ENCODE measurements around the gene C5orf34.
"Not testable (repeated sequence)": the region's sequence is repeated elsewhere in the genome, so short reads cannot be mapped to it uniquely, and the experiment has no call there.

Gene C5orf34

GRCh38 chr5:43514816-43515677, at the start of gene C5orf34:
Gene C5orf34, minus strand, starts transcription at chr5:43515148. Its CDS starts 5,809 bp downstream, at chr5:43509339.
- peak; percentile 95 for DNase-seq (ENCODE audit: low read depth)

GRCh38 chr5:43564289-43564850, 49.4 kb upstream of the C5orf34 start:
- DNase-seq (ENCODE audit: low read depth) = no peak

GRCh38 chr5:43563321-43563720, 48.4 kb upstream of the C5orf34 start:
- DNase-seq (ENCODE audit: low read depth) = no peak

DNA sequence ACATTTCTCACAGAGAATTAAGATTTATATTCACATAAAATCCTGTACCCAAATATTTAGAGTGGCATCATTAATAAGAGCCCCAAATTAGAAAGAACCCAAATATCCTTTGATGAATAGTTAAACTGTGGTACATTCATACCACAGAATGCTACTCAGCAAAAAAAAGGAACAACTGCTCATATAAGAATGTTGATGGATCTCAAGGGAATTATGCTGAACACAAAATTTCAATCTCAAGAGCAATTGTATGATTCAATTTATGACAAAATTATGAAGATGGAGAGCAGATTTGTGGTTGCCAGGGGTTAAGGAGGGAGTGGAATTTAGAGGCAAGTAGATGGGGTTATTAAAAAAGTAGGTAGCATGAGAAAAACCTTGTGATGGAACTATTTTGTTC, 46.4 kb upstream of the C5orf34 start:
- DNase-seq (ENCODE audit: low read depth) = no peak

DNA sequence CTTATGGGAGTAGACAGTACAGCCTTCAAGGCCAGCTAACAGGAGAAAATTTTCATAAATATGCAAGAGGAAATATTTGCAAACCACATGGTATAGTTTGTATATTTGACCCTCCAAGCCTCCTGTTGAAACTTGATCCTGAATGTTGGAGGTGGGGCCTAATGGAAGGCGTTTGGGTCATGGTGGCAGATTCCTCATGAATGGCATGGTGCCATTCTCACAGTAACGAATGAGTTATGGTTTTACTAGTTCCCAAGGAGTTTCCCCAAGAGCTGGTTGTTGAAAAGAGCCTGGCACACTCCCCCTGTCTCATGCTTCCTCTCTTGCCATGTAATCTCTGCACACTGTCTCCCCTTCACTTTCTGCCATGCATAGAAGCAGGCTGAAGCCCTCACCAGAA, 45.2 kb upstream of the C5orf34 start:
- DNase-seq (ENCODE audit: low read depth) = peak; percentile 64

DNA sequence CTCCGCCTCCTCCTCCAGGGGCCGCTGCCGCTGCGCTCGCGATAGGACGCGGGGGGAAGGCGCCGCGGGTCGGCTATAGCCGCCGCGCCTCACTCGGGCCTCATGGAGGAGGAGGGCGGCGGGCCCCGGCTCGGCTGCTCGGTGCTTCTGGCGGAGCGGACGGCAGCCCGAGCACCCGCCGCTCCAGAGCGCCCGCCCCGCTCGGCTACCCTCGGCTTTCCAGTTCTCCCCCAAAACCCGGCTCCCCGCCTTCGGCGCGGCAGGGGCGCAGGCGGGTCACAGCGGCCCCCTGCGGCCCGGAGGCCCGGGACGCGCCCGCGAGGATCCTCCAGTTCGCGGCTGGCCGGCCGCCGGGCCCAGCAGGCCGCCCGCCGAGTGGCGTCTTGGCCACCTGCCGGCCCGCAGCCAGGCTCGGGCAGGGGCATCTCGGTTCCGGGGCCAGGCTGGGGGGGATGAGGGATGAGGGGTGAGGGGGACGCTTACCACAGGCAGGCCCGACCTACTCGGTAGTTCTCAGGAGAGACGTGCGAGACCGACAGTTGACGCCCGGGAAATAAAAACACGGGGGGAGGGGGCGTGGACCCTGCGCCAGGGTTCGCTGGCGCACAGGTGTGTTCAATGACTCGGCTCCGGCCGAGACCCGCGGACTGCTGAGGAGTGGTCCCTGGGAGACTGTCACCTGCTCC, 42.1 kb upstream of the C5orf34 start, which contains the start of gene PAIP1:
Gene PAIP1 (minus strand): TSS at position 221 of the 686 bp plus-strand sequence. CDS start 231 bp downstream, outside the sequence.
- DNase-seq (ENCODE audit: low read depth) = peak; percentile 54

GRCh38 chr5:43556607-43556856, 41.6 kb upstream of the C5orf34 start:
- not testable (repeated sequence) for DNase-seq (ENCODE audit: low read depth)

GRCh38 chr5:43555895-43556606, 41.1 kb upstream of the C5orf34 start:
- DNase-seq (ENCODE audit: low read depth) = peak; percentile 35

- DNase-seq (ENCODE audit: low read depth) = no peak
These were observed 39.5 kb upstream of the C5orf34 start for GRCh38 chr5:43554497-43554896.

DNA sequence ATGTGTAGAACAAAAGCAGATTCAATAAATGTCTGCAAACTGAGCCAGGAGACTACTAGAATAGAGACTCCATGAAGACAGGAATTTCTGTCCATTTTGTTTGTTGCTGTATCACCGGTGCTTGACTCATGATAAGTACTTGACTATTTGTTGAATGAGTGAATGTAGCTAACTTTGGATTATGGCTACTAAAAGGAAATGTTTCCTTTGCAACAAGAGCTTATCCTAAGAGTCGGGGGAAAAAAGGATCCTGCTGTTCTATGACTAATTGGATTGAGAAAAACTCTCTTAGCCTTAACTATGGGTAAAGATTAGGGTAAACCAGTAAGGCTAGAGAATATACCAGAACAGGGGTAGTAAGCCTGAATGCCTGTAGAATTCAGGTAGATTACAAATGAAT, 38.4 kb upstream of the C5orf34 start:
- no peak for DNase-seq (ENCODE audit: low read depth)

- no peak for DNase-seq (ENCODE audit: low read depth)
These were observed 36.8 kb upstream of the C5orf34 start for GRCh38 chr5:43551731-43552130.

DNA sequence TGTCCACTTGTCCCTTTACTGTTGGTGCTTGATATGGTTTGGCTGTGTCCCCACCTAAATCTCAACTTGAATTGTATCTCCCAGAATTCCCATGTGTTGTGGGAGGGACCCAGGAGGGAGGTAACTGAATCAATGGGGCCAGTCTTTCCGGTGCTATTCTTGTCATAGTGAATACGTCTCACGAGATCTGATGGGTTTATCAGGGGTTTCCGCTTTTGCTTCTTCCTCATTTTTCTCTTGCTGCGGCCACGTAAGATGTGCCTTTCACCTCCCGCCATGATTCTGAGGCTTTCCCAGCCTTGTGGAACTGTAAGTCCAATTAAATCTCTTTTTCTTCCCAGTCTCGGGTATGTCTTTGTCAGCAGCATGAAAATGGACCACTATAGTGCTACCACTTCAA, 34.3 kb upstream of the C5orf34 start:
- DNase-seq (ENCODE audit: low read depth) = not testable (repeated sequence)

DNA sequence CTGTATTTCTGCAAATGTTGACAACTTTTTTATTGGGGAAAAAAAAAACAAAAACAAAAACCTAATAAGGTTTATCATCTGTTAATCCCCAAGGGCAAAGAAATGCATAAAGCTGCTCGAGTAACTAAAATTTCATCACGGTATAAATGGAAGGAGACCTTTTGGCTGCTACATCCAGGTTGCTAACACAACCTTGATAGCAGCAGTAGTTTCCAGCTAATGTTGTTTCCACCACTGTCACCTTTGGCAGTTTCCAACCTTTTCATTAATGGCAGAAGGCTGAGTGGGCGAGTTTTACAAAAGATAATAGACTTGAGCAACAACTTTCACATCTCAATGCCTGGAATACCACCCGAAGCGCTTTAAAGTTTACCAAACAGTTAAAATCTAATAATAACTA, 33.4 kb upstream of the C5orf34 start:
- no peak for DNase-seq (ENCODE audit: low read depth)

GRCh38 chr5:43547532-43547931, 32.6 kb upstream of the C5orf34 start:
- DNase-seq (ENCODE audit: low read depth) = no peak

GRCh38 chr5:43543434-43543833, 28.5 kb upstream of the C5orf34 start:
- DNase-seq (ENCODE audit: low read depth) = no peak

- no peak for DNase-seq (ENCODE audit: low read depth)
These were observed 25.8 kb upstream of the C5orf34 start for GRCh38 chr5:43540746-43541145.

DNA sequence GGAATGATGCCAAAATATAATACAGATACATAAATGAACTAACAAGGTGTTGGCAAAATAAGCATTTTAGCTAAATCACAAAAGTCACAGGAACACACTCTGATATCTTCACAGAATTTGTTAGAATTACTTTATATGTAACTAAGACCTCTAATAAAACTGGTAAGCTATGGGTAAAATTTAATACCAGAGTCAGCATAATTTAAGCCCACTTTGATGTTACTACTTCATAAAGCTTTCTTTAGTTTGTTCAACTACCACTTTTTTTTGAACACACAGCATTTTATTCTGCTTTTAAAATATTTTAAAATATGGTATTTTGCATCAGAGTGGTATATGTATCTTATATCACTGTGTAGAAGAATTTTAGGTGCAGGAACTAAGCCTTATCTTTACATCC, 22.0 kb upstream of the C5orf34 start:
- DNase-seq (ENCODE audit: low read depth) = no peak

GRCh38 chr5:43533646-43534045, 18.7 kb upstream of the C5orf34 start:
- no peak for DNase-seq (ENCODE audit: low read depth)

GRCh38 chr5:43530648-43531047, 15.7 kb upstream of the C5orf34 start:
- no peak for DNase-seq (ENCODE audit: low read depth)

DNA sequence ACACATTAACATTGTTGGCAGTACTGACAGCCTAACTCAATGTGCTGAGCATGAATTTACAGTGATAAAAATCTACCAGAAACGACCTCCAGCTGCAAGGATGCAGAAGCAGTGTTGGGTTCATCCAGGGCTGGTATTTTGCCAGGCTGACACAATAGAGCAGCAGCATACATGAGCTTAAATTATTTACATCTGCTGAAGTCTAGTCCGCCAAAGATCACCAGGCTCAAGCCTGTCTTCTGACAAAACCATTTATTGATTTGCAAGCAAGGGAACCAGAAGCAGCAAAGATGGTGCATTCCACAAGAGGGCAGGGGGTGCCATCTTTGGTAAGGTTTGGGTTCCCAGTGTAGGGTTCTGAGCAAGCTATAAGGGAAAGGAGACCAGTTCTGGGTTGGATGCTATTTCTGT, 8.7 kb upstream of the C5orf34 start:
- DNase-seq (ENCODE audit: low read depth) = no peak

DNA sequence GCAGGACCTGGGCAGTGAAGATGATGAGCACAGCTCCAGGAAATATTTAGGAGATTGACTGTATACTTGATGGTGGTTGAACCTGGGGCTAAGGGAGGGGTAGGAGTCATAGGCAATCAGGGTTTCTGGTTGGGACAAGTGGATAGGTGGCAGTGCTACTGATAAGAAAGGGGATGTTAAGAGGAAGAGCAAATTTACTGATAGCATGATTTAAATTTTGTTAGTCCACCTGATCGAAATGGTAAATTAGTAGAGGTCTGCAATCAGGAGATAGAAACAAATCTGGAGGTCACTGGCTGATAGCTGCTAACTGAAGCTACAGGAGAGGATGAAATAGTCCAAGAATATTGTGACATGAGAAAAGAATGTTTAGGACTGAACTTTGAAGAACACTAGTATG, 5.7 kb upstream of the C5orf34 start:
- DNase-seq (ENCODE audit: low read depth) = no peak

DNA sequence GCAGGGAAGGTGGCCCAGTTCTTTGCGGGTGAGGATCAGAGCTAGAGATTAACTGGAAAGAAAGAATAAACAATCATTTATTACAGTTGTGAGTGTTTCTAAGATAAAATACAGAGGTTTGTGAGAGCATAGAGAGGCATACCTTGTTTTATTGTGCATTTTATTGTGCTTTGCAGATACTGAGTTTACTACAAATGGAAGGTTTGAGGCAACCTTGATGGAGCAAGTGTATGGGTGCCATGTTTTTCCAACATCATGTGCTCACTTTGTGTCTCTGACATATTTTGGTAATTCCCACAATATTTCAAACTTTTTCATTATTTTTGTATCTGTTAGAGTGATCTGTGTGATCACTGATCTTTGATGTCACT, 715 bp upstream of the C5orf34 start:
- DNase-seq (ENCODE audit: low read depth) = no peak

DNA sequence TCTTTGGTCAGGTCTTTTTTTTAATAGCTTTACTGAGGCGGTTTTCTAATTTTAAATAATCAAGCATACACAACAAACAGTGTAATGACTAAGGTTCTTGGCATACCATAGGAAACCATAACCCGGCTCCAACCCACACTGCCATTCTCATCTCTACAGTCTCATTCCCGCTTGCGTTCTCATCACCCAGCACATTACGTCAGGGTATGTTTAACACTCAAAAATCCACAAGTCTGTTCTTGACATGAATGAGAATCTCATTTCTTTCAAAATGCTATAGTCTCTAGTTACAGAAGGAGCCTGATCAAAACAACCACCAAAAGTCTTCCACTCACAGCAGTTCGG, 505 bp downstream of the C5orf34 start:
- DNase-seq (ENCODE audit: low read depth) = no peak
